HG02938 (cell line): Measurements from ENCODE around the gene ERVH48-1.
"Not testable (repeated sequence)": the region's sequence is repeated elsewhere in the genome, so short reads cannot be mapped to it uniquely, and the experiment has no call there.

Source experiments
- ATAC-seq: cut with Tn5 transposase; IDR thresholded peaks from one replicate; pipeline ENCODE4 v1.9.1; 2021; ENCODE audit warnings: mild to moderate bottlenecking, moderate library complexity; ENCODE audit not compliant: unreplicated experiment

The ERVH48-1 gene

DNA sequence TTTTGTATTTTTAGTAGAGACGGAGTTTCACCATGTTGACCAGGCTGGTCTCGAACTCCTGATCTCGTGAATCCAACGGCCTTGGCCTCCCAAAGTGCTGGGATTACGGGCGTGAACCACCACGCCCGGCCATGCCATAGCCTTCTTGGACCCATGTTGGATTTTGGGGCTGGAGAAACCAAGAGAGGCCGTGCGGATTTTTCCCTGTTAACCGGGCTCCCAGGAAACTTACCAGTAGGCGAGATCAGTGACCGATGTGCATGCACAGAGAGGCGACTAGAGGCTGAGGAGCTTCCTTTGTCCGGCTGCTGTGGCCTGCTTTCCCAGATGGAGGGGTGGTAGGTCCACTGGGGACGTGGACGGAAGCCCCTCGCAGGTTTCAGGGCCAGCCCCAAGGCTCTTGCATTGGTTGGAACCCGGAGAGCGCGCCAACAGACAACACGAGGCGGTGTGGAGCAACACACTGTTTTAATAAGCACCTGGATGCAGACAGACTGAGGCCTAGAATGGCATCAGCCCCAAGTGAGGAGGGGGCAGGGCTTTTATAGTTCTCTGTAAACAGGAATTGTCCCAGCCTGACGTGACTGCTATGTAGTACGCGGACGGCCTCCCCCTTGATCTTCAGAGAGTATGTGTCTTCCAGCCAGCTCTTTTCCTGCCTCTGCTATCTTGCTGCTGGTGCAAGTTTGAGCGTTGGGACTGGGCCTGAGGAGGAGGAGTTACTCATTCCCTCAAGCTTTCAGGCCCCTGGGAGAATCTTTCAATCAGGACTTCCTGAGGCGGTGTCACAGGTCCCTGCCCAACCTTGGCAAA lies at the start of gene ERVH48-1:
Gene ERVH48-1, minus strand, starts transcription at position 517 of the 813 bp plus-strand sequence. CDS start 6,624 bp downstream, outside the sequence.
- no peak for ATAC-seq

DNA sequence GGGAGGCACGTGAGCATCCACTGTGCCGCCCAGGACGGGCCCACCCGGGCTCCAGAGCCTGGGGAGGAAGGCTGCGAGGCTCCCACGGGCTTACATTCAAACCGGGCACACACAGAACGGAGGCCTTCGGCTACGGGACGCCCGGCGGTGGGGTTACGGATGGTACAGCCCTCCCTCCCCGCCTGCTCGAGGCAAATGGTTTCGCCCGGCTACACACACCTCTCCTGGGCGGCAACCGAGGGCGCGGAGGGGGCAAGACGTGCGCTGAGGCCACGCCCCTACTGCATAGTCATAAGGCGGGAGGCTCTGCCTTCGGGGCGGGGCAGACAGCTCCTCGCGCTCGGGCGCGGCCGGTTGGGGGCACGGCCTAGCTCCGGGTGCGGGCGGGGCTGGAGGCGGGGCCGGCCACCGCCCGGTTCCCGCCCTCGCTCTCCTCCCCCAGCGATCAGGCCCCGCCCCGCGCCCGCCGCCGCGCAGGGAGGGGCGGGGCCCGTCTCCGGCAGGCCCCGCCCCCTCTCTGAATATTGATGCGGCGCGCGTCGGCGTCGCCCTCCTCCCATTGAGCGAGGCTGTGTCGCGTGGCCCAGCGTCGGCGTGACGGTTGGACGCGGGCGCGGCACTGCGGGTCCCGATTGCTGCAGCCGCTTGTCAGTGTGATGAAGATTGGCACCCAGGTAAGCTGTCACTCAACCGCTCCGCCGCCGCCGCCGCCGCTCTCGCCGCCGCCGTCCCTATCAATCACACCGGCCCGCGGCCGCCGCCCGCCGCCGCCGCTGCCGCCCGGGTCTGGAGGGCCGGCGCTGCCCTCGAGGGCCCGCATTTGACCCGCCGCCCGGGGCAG lies 48.8 kb upstream of the ERVH48-1 start, which contains the start of gene PKNOX1:
Gene PKNOX1, plus strand, starts transcription at position 572 of the 841 bp plus-strand sequence. CDS start 29,820 bp downstream, outside the sequence.
- peak; percentile 86 for ATAC-seq

DNA sequence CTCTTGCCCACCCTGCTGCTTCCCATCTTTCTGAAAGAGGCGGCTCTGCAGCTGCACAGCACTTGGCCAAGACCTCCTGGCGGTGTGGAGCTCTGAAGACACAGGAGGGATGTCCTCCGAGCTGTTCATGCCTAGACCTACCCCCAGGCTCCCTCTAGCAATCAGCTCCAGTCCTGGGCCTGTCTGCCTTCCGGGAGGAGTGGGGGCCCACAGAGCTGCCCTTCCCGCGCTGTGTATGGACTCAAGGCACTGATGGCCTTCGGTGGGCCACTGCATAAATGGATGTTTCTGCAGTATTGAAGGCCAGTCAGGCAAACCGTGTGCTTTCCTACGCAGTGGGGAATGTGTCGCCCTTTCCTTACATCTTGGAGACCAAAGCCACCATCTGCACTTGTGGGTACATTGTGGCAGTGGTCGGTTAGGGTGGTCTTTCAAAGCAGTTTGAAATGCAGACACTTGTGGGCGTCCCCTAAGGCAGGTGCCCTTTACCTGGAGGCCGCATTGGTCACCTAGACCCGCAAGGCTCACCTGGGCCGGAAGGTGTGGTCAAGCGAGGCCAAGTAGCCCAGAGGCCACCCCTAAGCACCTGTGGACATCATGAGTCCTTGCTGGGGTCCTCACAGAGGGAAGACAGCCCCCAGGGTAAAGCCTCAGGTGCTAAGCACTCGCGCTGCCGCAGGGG lies 48.0 kb upstream of the ERVH48-1 start:
- ATAC-seq = no peak

DNA sequence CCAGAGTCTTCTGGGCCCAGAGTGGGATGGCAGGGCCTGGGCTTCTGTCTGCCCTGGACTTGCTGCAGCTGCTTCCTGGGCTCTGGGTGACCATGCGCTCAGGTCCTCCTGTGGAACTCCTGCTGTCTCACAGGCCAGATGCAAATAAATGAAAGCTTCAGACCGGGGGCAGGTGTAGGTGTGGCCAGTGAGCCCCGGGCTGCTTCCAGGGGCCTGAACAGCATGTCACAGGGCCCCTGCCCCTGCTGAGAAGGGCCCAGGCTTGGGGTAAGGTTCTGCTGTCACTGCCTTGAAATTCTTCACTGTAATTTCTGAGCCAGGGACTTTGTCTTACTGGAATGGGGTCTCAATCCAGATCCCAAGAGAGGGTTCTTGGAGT lies 46.5 kb upstream of the ERVH48-1 start:
- no peak for ATAC-seq

GRCh38 chr21:42970946-42971653 lies 45.7 kb upstream of the ERVH48-1 start:
- no peak for ATAC-seq

GRCh38 chr21:42969193-42969600 lies 43.8 kb upstream of the ERVH48-1 start:
- no peak for ATAC-seq

GRCh38 chr21:42967616-42968015 lies 42.2 kb upstream of the ERVH48-1 start:
- not testable (repeated sequence) for ATAC-seq

GRCh38 chr21:42965211-42965560 lies 39.8 kb upstream of the ERVH48-1 start:
- ATAC-seq = no peak

DNA sequence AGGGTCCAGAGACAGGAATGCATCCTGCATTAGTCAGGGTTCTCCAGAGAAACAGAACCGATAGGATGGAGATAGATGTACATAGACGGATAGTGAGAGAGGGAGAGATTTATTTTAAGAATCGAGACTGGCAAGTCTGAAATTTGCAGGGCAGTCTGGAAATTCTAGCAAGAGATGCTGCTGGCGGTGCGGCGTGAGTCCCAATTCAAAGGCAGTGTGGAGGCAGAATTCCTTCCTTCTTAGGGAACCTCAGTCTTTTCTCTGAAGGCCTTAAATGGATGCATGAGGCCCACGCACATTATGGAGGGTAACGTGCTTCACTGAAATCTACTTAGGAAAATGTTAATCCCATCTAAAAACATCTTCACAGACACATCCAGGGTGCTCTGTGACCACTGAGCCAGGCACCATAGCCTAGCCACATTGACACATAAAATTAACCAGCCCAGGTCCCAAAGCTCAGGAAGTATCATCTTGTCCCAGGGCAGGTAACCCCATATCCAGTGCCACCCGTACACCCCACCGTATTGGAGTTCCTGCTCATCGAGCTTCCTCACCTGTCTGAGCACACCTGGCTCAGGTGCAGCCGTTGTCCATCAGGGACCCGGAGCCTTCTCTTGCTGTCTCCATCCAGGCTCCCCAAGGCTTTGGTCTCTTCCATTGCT lies 39.2 kb upstream of the ERVH48-1 start:
- no peak for ATAC-seq

GRCh38 chr21:42964086-42964485 lies 38.7 kb upstream of the ERVH48-1 start:
- no peak for ATAC-seq

- no peak for ATAC-seq
Measured at GRCh38 chr21:42962380-42963007, 37.1 kb upstream of the ERVH48-1 start.

DNA sequence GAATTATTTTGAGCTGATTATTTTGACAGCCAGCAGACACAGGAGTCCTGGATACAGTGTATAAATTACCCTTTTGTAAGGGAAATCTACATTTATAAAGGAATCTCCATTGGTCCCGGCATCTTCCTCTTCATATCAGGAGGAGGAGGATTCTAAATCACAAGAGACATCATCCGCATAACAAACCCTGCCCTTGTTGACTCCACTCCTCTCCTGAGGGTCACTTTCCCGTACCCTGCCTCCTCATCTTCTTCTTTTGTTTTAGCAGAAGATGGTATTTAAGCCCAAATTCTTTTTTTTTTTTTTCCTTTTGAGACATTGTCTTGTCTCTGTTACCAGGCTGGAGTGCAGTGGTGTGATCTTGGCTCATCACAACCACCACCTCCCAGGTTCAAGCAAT lies 34.3 kb upstream of the ERVH48-1 start:
- ATAC-seq = no peak

DNA sequence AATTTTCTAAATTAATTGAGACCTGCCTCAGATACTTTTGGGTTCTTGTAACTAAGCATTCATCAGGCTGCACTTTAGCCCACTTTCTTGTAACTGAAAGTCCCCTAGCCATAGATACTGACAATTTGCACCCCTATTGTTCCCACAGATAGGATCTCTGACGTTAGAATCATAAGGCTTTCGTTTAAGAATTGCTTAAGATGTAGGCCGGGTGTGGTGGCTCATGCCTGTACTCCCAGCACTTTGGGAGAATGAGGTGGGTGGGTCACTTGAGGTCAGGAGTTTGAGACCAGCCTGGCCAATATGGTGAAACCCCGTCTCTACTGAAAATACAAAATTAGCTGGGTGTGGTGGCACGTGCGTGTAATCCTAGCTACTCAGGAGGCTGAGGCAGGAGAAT lies 32.7 kb upstream of the ERVH48-1 start:
- not testable (repeated sequence) for ATAC-seq

- ATAC-seq = peak; percentile 97
Measured at GRCh38 chr21:42956824-42957630, 31.6 kb upstream of the ERVH48-1 start.

- not testable (repeated sequence) for ATAC-seq
Measured at GRCh38 chr21:42951193-42951592, 25.8 kb upstream of the ERVH48-1 start.

- ATAC-seq = not testable (repeated sequence)
Measured at GRCh38 chr21:42949094-42949755, 23.8 kb upstream of the ERVH48-1 start.

DNA sequence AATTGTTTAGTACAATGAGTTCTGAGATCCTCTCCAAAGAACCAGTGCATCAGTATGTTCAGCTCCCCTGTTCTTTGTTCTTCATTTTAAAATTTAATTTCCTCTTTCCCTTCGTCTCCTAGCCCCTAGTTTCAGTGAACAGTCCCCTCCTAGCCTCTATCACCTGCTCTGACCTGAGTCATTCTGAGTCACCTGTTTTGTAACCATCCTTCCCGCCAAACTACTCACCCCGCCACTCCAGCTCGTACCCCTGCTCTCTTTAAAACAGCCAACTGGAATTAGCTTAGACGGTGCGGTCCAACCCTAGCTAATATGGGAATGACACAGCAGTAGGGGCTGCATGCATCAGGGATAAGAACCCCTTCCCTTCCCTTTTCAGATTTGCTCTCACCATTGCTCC lies 16.8 kb upstream of the ERVH48-1 start:
- no peak for ATAC-seq

DNA sequence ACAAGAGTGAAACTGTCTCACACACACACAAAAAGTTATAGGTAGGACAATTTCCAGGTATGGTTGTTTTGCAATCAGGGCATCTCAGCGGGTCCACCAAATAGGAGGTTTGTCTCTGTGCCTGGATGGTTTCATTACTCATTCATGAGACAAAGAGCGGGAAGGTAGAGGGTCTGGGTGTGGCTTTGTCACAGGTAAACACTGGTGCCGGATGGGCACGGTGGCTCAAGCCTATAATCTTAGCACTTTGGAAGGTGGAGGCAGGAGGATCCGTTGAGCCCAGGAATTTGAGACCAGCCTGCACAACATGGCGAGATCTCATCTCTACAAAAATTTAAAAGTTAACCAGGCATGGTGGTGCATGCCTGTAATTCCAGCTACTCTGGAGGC lies 16.3 kb upstream of the ERVH48-1 start:
- ATAC-seq = no peak
